ENCODE data around the gene SLC27A3. TPM values are rescaled to one million over a fixed set of nuclear protein-coding genes. Genes with fewer than 3 reads are reported as not detected.

SLC27A3 gene
- total RNA-seq, 4 donors from 2014 or later = 18.8 to 30.7 (median 21.6) TPM

- Histone ChIP-seq H3K27me3 (no peaks in the 10 kb centered on the region), H3K4me3 (no peak overlapping the region), H3K9me3 (no peaks in the 10 kb centered on the region), H3K4me1 (peaks cover 0 to 17% (median 0%) of the 10 kb centered on the region in 3 donors), H3K27ac (no peak overlapping the region), H3K36me3 (peaks cover 0 to 11% of the 10 kb centered on the region in 2 donors)
- no CpG with 5 or more reads among the region's 18 CpGs for WGBS, 2 donors (ENCODE audit: low coverage in 1 of 2)
- ATAC-seq = no peak
- no peak for TF ChIP-seq POLR2AphosphoS5 (IDR thresholded peaks at IDR 0.05)
- no peak for TF ChIP-seq POLR2A (IDR thresholded peaks at IDR 0.05)
- TF ChIP-seq CTCF (IDR thresholded peaks at IDR 0.05) = no peak
- TF ChIP-seq EP300 (IDR thresholded peaks at IDR 0.05) = no peak
Observed at GRCh38 chr1:153795330-153795837, 20.2 kb downstream of the SLC27A3 start.

GRCh38 chr1:153795934-153796785, 21.0 kb downstream of the SLC27A3 start:
- H3K9me3 ChIP-seq = no peaks in the 10 kb centered on the region
- H3K27ac ChIP-seq = no peak overlapping the region
- TF ChIP-seq POLR2AphosphoS5 (IDR thresholded peaks at IDR 0.05) = no peak
- TF ChIP-seq CTCF (IDR thresholded peaks at IDR 0.05) = no peak
- no peak for TF ChIP-seq EP300 (IDR thresholded peaks at IDR 0.05)
- TF ChIP-seq POLR2A (IDR thresholded peaks at IDR 0.05) = no peak
- ATAC-seq = no peak
- no peak overlapping the region for H3K4me3 ChIP-seq
- peaks cover 0 to 11% of the 10 kb centered on the region in 2 donors for H3K36me3 ChIP-seq
- H3K27me3 ChIP-seq = no peaks in the 10 kb centered on the region
- H3K4me1 ChIP-seq = peaks cover 0 to 9% (median 0%) of the 10 kb centered on the region in 3 donors
- 90% methylated on average over 2 of the region's 9 CpGs; no CpG with 5 or more reads in 1 of the 2 donors for WGBS, 2 donors (ENCODE audit: low coverage in 1 of 2)

- Histone ChIP-seq H3K4me3 (no peak overlapping the region), H3K4me1 (peaks cover 0 to 4% (median 0%) of the 10 kb centered on the region in 3 donors), H3K9me3 (no peaks in the 10 kb centered on the region), H3K36me3 (peaks cover 0 to 11% of the 10 kb centered on the region in 2 donors), H3K27ac (no peak overlapping the region), H3K27me3 (no peaks in the 10 kb centered on the region)
- ATAC-seq = peak; percentile 66
- WGBS, 2 donors (ENCODE audit: low coverage in 1 of 2) = 45 to 46% methylated on average over 5 to 14 of the region's 26 CpGs
- TF ChIP-seq CTCF (IDR thresholded peaks at IDR 0.05) (peak in 3 of 4 experiments; percentile 91), EP300 (IDR thresholded peaks at IDR 0.05) (no peak), POLR2AphosphoS5 (IDR thresholded peaks at IDR 0.05) (no peak)
Observed at GRCh38 chr1:153796786-153797659, 21.8 kb downstream of the SLC27A3 start.

GRCh38 chr1:153798468-153798780, 23.2 kb downstream of the SLC27A3 start:
- Histone ChIP-seq H3K9me3 (no peaks in the 10 kb centered on the region), H3K4me3 (no peak overlapping the region), H3K4me1 (peaks cover 0 to 7% (median 0%) of the 10 kb centered on the region in 3 donors), H3K27me3 (no peaks in the 10 kb centered on the region), H3K36me3 (peaks cover 0 to 14% of the 10 kb centered on the region in 2 donors), H3K27ac (no peak overlapping the region)
- ATAC-seq = no peak
- WGBS, 2 donors (ENCODE audit: low coverage in 1 of 2) = no CpG with 5 or more reads among the region's 3 CpGs
- no peak for TF ChIP-seq CTCF (IDR thresholded peaks at IDR 0.05)
- no peak for TF ChIP-seq EP300 (IDR thresholded peaks at IDR 0.05)
- TF ChIP-seq POLR2A (IDR thresholded peaks at IDR 0.05) = no peak
- TF ChIP-seq POLR2AphosphoS5 (IDR thresholded peaks at IDR 0.05) = no peak

Measured in gastroesophageal sphincter (tissue), 4 donors.